Common myeloid progenitor, CD34-positive (primary cell): ENCODE measurements around the gene TNIK.

Experiments used
- CTCF ChIA-PET: fragments of 350-600 bp; sonication (Branson Sonifier 250); formaldehyde crosslinking; loops from one replicate; lab custom pipeline; 2021; ENCODE audit warnings: antibody characterized with exemption; lab: Charles Lee
- POLR2A ChIA-PET: fragments of 350-600 bp; sonication (Branson Sonifier 250); formaldehyde crosslinking; loops from one replicate; lab custom pipeline; 2021; ENCODE audit warnings: antibody characterized with exemption; lab: Charles Lee
- DNase-seq, 3 donors: peaks; one replicate each; pipeline versions ENCODE4 v3.0.0 to v3.0.0-alpha.2; 2013
- H3K27ac ChIP-seq, 2 experiments: 1 replicate in 1 of 2; 2 replicates in 1 of 2; pipeline ENCODE4 v1.7.0; 2013; ENCODE audit warnings: inconsistent platforms in 2 of 2, low read length in 2 of 2, mild to moderate bottlenecking in 2 of 2, low read depth in 1 of 2, moderate library complexity in 1 of 2; ENCODE audit not compliant: severe bottlenecking in 2 of 2, insufficient read depth in 1 of 2, poor library complexity in 1 of 2
- H3K27me3 ChIP-seq, 5 experiments: replicated peaks in 2 of 5; 1 replicate in 3 of 5; 2 replicates in 2 of 5; pipeline versions ENCODE4 v1.6.1 to v1.7.0; 2013; ENCODE audit warnings: low read length in 4 of 5, mild to moderate bottlenecking in 2 of 5, moderate library complexity in 2 of 5, inconsistent platforms in 1 of 5; ENCODE audit not compliant: insufficient read depth in 5 of 5, control insufficient read depth in 4 of 5
- H3K36me3 ChIP-seq, 4 experiments: 1 replicate in 2 of 4; 2 replicates in 2 of 4; pipeline versions ENCODE4 v1.6.1 to v1.7.0; 2013; ENCODE audit warnings: low read length in 3 of 4, control low read depth in 1 of 4, mild to moderate bottlenecking in 1 of 4; ENCODE audit not compliant: control insufficient read depth in 4 of 4, insufficient read depth in 4 of 4
- H3K4me1 ChIP-seq, 4 experiments: 1 replicate in 3 of 4; 2 replicates in 1 of 4; pipeline versions ENCODE4 v1.6.1 to v1.7.1; 2013; ENCODE audit warnings: low read length in 3 of 4, mild to moderate bottlenecking in 3 of 4, control low read depth in 1 of 4, inconsistent platforms in 1 of 4, moderate library complexity in 1 of 4; ENCODE audit not compliant: control insufficient read depth in 4 of 4, insufficient read depth in 4 of 4; ENCODE audit errors: control extremely low read depth in 1 of 4
- H3K4me3 ChIP-seq, 7 experiments: 1 replicate in 4 of 7; 2 replicates in 3 of 7; pipeline versions ENCODE4 v1.5.1 to v1.7.0; 2013; ENCODE audit warnings: mild to moderate bottlenecking in 7 of 7, low read length in 6 of 7, moderate library complexity in 6 of 7, inconsistent platforms in 2 of 7, low read depth in 2 of 7, control low read depth in 1 of 7; ENCODE audit not compliant: insufficient read depth in 4 of 7, control insufficient read depth in 1 of 7; ENCODE audit errors: extremely low read depth in 1 of 7
- H3K9me3 ChIP-seq, 5 experiments: 1 replicate in 4 of 5; 2 replicates in 1 of 5; pipeline versions ENCODE4 v1.6.1 to v1.7.1; 2013; ENCODE audit warnings: low read length in 4 of 5, mild to moderate bottlenecking in 2 of 5, inconsistent platforms in 1 of 5, low read depth in 1 of 5, moderate library complexity in 1 of 5; ENCODE audit not compliant: control insufficient read depth in 4 of 5, insufficient read depth in 2 of 5; ENCODE audit errors: control extremely low read depth in 1 of 5
- WGBS: methylation state at CpG from one replicate; pipeline ENCODE4 v1.1.5; 2013; ENCODE audit not compliant: insufficient coverage; 5-methylcytosine and 5-hydroxymethylcytosine counted together

Gene TNIK

DNA sequence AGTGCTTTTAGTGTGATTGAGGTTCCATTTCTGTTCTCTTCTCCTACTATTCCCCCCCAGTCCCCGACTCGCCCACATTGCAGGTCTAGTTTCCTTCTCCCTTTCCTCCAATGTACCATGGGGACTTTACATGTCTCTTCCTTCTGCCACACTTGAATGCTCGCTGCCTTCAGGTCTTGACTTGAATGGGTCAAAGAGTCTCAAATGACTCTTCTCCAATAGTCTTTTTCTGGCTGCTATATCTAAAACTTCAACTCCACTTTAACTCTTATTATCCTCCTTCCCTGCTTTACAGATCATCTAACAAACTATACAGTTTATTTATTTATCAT is 219.7 kb downstream of the TNIK start:
- Histone ChIP-seq H3K9me3 (no peaks in the 10 kb centered on the region), H3K27me3 (no peaks in the 10 kb centered on the region), H3K36me3 (no peaks in the 10 kb centered on the region), H3K4me1 (peaks cover 0 to 4% (median 1%) of the 10 kb centered on the region in 4 experiments), H3K4me3 (no peak overlapping the region), H3K27ac (no peak overlapping the region)
- ChIA-PET CTCF (interaction anchor here (1.4 to 1.7 kb wide), 2 partner anchors 9 to 16 kb away, joined by 4 read pairs; no protein-coding TSS in a partner anchor), POLR2A (no interaction called here)
- DNase-seq: no peak
- 97% methylated on average over 3 of the region's 3 CpGs for WGBS

DNA sequence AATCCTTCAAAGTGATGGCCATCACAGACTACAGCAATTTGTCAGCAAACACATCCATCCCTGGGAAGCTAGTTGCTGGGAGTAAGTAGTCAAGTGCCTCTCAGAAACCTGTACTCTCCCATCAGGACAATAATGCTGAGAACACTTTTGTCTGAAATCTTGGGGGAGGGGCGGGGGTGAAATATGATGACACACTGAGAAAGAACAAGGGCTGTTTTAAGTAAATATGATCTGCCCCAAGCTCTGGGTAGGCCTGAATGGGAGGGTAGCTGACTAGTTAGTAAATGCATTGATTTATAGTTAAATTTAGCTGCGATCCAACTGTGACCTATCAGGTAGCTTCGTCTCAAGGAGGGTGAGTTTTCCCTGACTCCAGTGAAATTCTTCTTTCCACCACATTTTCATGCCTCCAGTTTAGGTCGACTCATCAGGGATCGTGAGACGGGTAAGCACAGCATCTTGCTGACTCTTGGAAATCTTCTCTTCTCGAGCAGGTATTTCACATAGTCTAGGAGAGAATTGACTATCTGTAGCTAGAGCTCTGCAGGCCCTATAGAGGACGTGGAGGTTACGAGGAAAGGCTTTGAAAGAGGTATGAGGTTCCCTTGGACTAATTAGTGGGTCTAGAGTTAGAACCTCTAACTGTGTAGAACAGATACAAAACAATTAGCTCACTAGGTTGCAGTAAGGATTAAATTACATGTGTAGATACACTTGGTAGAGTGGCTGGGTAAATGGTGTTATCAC is 220.3 kb downstream of the TNIK start:
- no peak for DNase-seq
- H3K4me3 ChIP-seq: no peak overlapping the region
- ChIA-PET POLR2A (no interaction called here), CTCF (interaction anchor here (1.4 to 1.7 kb wide), 2 partner anchors 9 to 16 kb away, joined by 4 read pairs; no protein-coding TSS in a partner anchor)
- H3K36me3 ChIP-seq: no peaks in the 10 kb centered on the region
- no peaks in the 10 kb centered on the region for H3K27me3 ChIP-seq
- 100% methylated on average over 8 of the region's 9 CpGs for WGBS
- H3K4me1 ChIP-seq: peaks cover 0 to 4% (median 1%) of the 10 kb centered on the region in 4 experiments
- no peaks in the 10 kb centered on the region for H3K9me3 ChIP-seq
- no peak overlapping the region for H3K27ac ChIP-seq

DNA sequence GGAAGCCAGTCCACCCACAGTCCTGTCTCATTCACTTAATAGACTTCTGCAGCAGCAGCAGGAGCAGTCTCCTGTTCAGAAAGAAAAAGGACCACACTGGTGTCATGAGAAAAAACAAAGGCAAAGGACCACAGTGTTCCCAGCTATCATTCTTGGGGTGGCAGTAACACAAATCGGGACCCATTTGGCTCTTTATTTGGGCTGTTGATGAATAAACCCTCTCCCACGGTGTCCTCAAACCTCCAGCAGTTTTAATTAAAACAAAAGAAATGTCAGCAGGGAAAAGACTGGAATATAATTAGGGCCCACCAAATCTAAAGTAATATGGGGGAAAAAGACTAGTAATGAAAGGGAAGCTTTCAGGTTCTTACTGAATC is 223.2 kb downstream of the TNIK start:
- Histone ChIP-seq H3K9me3 (no peaks in the 10 kb centered on the region), H3K4me1 (peaks cover 0 to under 1% (median under 1%) of the 10 kb centered on the region in 4 experiments), H3K36me3 (peaks cover 0 to 2% (median 0%) of the 10 kb centered on the region in 4 experiments), H3K27me3 (no peaks in the 10 kb centered on the region), H3K4me3 (no peak overlapping the region), H3K27ac (no peak overlapping the region)
- WGBS: no CpG with 5 or more reads among the region's 2 CpGs
- CTCF ChIA-PET: interaction anchor here (1.2 kb wide), 1 partner anchor 329 kb away, joined by 3 read pairs; no protein-coding TSS in a partner anchor
- no peak for DNase-seq
- POLR2A ChIA-PET: no interaction called here

DNA sequence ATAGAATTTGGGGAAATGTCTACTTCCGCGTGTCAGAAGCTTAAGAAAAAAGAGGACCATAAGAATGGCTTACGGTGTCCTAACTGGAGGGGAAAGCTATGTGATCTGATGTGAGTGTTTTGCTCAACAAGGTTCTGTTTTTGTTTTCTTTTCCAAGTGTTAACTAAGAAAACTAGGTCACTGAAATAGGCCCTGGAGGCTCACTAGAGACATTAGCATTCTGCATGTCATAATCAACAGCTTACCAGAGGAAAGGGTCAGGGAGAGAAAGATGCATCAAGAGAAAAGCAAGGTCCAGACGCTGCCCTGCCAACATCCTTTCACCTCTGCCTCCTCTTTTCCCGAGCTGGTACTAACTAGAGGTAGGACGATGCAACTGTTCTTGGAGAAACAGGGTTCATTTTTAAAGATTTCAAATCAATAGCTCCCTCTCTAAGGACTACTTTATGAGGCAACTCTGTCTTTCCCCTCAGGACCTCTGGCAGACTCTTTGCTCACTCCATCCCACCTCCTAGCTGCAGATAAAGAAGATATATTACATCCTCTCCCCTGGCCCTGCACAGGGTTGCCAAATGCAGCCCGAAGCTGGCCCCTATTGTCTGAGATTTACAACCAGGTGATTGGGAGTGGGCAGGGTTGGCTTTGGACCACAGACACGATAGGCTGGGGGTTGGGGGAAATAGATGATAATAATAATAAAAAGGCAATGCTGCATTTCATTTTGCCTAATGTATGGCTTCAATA is 223.8 kb downstream of the TNIK start:
- 100% methylated on average over 5 of the region's 8 CpGs for WGBS
- no peak overlapping the region for H3K4me3 ChIP-seq
- no peak for DNase-seq
- POLR2A ChIA-PET: no interaction called here
- H3K9me3 ChIP-seq: no peaks in the 10 kb centered on the region
- peaks cover 0 to 2% (median 0%) of the 10 kb centered on the region in 4 experiments for H3K4me1 ChIP-seq
- H3K27me3 ChIP-seq: no peaks in the 10 kb centered on the region
- CTCF ChIA-PET: interaction anchor here (1.2 kb wide), 1 partner anchor 330 kb away, joined by 3 read pairs; no protein-coding TSS in a partner anchor
- H3K27ac ChIP-seq: no peak overlapping the region
- H3K36me3 ChIP-seq: peaks cover 0 to 2% (median 0%) of the 10 kb centered on the region in 4 experiments

DNA sequence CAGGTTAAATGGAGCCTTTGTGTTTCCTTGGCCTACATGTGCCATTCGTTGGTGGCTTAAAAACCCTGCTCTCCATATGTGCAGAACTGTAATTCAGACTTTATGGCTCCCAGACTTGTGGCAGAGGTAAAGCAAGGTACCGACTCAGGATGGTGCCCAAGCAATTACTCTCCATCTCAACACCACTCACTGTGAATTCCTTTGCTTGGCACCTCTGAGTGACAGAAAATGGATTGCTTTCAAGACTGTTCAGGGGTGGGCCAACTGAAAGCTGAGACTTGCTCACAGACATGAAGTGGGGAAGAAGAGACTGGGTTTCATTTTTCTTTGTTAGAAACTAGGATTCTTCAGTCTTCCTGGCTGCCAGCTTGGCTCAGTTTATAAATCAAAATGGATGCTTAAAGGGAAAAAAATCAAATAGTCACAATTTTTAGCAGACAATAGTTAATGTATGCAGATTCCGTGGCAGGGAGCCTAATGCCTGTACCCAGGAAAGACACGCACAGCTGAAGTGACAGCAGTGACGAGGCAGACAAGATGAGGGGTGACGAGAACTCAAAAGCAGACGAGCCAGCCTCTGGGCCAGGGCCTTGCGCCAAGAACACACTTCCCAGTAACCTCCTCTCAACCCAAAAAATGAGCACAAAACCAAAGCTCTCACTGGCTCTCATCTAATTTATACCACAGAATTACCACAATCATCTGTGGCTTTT is 225.8 kb downstream of the TNIK start:
- no peak for DNase-seq
- POLR2A ChIA-PET: no interaction called here
- Histone ChIP-seq H3K4me3 (no peak overlapping the region), H3K27ac (no peak overlapping the region), H3K36me3 (peaks cover 0 to 4% (median 0%) of the 10 kb centered on the region in 4 experiments), H3K4me1 (peaks cover 0 to 6% (median 2%) of the 10 kb centered on the region in 4 experiments), H3K27me3 (no peaks in the 10 kb centered on the region), H3K9me3 (no peaks in the 10 kb centered on the region)
- CTCF ChIA-PET: no interaction called here
- WGBS: 97% methylated on average over 6 of the region's 8 CpGs

DNA sequence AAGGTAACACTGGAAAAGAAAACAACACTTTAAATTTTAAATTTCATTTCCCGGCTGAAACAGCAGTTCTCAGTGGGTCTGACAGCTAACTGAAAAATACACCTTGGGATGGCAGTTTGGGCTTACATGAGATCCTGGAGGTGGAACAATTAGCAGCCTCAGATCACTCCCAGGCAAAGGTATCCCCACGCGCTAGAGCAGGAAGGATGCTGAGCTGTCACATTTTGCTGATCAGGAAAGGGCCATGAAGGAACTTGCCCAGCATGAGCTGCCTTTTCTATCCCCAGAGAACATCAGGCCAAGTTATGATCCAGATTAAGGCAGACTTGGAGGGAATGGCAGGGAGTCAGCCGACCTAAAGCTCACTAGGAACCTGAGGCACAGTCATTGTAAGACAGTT is 228.8 kb downstream of the TNIK start:
- DNase-seq: no peak
- Histone ChIP-seq H3K4me1 (peaks cover 0 to 6% (median 2%) of the 10 kb centered on the region in 4 experiments), H3K9me3 (no peaks in the 10 kb centered on the region), H3K4me3 (no peak overlapping the region), H3K36me3 (peaks cover 0 to 11% (median 5%) of the 10 kb centered on the region in 4 experiments), H3K27me3 (no peaks in the 10 kb centered on the region), H3K27ac (no peak overlapping the region)
- CTCF ChIA-PET: interaction anchor here (1.6 kb wide), 1 partner anchor 9 kb away, joined by 4 read pairs; no protein-coding TSS in a partner anchor
- POLR2A ChIA-PET: no interaction called here
- 100% methylated on average over 1 of the region's 4 CpGs for WGBS
